ENCODE results near the gene TEDDM1.

Gene TEDDM1

DNA sequence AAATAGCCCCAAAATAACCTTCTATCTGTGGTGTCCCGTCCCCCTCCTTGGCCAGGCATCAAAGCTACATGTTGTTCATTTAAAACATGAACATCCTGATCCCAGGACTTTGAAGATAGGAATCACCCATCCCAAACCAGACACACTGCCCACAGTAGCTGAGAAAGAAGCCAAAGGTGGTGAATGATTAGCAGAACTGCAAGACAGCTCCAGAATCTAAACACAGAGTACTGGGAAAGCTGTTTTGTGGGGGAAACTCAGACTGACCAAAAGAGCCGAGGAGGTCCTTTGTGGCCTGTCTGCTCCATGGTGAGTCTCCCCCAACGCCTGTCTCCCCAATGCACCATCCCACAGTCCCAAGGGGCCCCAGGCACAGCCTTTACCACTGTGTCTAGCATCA, 7.3 kb upstream of the TEDDM1 start:
- no peak for DNase-seq (ENCODE audit: low read depth in 4 of 4, low spot score in 1 of 4)

DNA sequence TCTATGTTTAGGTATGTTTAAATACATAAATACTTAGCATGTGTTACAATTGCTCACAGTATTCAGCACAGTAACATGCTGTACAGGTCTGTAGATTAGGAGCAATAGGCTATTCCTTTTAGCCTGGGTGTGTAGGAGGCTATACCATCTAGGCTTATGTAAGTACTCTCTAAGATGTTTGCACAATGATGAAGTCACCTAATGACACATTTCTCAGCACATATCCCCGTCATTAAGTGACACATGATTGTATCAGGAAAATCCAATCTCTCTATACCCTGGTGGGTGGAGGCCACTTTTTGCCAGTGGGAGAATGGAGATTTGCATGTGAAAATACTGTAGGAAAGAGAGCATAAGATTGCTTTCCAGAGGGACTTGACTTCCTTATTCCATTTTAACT, 5.5 kb upstream of the TEDDM1 start:
- DNase-seq (ENCODE audit: low read depth in 4 of 4, low spot score in 1 of 4) = no peak

DNA sequence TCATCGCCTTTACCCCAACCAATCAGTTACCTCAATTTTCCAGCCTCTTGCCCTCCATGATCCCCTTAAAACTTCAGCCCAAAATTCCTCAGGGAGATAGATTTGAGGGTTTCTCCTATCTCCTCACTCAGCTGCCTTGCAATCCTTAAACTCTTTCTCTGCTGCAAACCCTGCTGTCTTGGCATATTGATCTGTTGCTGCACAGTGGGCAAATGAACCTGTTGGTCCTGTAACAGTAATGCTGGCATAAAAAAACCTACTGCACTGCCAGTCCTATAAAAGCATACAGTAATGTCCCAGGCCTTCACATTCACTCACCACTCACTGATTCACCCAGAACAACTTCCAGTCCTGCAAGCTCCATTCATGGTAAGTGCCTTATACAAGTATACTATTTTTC, 5.1 kb upstream of the TEDDM1 start:
- DNase-seq (ENCODE audit: low read depth in 4 of 4, low spot score in 1 of 4) = no peak

DNA sequence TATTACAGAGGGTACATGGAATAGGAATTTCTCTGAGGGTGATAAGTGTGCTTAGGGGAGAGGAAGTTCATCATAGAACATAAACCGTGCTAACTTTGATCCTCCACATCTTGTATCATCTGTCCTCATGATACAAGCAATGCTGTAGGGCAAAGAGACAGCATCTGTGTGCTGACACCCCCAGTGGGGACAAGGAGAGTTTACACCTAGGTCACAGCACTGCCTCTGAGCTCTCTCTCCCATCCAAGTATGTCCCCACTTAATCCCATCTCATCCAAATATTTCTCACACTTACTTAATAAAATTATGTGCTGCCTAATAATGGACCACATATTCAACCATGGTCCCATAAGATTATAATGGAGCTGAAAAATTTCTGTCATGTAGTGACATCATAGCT, 4.3 kb upstream of the TEDDM1 start:
- DNase-seq (ENCODE audit: low read depth in 4 of 4, low spot score in 1 of 4) = no peak

DNA sequence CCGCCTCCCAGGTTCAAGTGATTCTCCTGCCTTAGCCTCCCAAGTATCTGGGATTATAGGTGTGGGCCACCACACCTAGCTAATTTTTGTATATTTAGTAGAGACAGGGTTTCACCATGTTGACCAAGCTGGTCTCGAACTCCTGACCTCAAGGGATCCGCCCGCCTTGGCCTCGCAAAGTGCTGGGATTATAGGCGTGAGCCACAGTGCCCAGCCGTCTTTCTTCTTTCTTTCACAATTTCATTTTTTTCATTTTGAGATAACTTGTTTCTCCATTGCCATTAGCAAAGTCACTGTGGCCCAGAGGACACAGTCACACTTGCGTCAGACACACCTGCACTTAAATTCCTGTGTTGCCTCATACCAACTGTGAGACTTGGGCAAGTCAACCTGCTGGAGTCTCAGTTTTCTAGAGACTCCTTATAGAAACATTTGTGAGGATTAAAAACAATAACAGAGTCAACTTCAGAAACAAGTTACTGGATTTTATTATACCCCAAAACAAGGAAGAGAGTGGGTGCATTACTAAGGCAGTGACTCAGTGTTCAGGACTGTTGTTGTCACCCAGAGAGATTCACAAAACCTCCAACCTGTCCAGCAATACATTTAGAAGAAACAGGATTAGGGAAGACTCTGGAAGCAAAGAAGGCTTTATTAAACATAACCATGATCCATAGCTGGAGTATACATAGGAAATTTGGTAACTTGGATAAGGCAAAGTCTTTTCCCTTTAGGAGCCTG, 2.6 kb downstream of the TEDDM1 start:
- no peak for DNase-seq (ENCODE audit: low read depth in 4 of 4, low spot score in 1 of 4)

DNA sequence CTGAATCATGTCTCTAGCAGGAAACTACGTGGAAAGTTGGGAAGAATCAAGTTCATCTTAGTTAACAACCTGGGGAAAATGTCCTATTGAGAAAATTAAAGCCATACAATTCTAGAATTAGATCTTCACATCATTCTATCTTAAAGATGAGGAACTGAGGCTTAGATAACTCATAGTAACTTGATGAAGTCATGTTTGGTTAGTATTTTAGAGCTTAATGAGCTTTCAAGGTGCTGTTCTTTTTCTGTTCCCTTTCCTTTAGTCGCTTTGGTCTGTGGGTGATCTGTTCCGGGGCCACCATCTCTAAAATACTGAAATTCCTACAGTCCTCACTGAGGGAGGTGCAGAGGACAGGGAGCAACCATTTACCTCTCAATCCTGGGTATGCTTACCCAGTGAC, 4.6 kb downstream of the TEDDM1 start:
- no peak for DNase-seq (ENCODE audit: low read depth in 4 of 4, low spot score in 1 of 4)

DNA sequence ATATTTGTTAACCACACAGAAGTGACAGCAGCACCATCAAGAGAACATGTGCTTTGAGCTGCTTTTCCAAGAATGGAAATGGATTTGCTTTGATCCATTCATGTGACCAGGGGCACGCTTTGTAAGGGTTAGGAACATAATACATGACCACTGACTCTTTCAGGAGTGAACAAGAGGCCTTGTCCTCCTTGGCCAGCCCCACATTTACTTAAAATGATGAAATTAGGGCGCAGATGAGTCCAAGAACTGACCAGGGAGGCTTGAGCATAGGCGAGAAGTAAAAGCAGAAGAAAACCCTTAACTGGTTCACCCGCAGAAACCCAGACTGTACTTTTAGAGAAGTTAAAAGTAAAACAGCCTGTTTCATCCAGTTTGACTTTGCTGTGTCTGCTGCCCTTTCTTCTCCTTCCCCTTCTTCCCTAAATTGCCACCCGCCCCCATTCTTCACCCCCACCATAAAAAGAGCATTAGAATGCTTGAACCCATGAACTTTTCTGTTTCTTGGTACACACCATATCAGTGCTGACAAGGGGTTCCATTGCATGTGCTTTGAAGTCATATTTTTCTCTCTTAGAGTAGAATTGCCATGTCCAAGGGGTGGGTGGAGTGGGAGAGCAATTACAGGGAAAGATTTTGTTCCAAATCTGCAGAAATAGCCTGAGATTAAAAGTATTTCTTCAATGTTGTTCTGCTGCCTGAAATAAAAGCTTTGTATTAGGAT, 6.3 kb downstream of the TEDDM1 start:
- no peak for DNase-seq (ENCODE audit: low read depth in 4 of 4, low spot score in 1 of 4)

DNA sequence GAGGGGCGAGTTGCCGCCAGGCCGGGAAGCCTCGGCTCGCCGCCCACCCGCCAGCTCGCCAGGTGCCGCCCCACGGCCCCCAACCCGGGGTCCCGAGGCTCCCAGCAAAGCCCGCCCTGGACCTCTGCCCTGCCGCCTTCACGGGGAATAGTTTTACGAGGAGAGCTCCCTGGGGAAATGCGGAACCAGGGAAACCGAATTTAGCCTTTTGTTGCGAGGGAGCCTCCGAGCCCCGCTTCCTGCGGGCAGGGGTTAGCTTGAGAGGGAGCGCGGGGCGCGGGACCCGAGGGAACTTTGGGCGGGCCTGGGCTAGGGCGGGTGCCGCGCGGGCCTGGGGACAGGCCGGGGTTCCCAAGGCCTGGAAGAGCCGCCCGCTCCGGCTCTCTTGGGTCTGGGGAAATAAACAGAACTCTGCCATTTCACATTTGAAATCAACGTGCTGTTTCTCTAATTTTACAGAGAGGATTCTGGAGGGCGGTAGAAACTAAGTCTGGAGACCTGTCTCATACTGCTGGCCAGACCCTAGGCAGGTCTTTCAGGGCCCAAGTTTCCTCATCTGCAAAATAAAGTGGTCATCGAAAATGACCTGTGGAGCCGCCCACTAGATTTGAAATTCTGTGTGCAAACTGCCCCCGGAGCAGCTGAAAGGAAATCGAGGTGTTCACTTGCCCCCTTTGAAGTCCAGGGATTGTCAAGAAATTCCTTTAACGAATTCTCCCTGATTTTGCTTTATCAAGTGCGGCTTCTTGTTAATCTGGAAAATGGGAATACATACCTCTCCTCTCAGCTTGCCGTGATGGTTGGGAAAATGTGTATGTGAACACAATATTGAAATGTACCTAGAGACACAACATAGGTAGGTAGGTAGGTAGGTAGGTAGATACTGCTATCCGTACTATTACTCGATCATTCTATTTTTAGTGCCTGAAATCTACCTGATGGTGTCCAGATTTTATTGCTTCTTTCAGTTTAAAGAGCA, 8.1 kb downstream of the TEDDM1 start:
- DNase-seq (ENCODE audit: low read depth in 4 of 4, low spot score in 1 of 4) = peak in 2 of 4 experiments; percentile 8 to 10

DNA sequence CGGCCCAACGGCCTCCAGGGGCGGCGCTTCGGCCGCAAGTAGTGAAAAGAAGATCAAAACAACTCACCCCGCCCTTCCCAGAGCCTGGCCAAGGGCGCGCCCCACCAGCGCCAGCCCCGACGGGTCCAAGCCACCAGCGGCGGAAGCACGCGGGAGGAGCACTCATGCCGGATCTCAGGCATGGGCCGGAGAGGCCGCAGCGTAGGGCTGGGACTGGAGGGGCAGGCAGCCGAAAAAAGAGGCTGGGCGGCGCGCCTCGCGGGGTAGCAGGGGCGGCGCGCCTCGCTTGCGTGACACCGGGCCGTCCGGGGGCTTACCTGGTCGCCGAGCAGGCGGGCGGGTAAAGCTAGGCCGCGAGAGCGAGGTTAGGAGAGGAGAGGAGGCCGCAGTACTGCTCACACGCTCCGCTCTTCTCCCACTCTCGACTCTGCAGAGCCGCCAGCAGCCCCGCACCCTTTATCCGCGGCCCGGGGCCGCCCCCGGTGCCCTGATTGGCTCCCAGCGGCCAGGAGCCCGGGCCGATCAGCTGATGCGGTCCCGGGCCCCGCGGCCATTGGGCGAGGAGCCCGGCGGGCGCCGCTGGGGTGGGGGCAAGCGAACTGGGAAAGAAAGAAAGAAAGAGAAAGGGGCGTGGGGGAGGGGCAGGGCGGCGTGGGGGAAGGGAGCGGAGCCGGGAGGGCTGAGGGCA, 9.0 kb downstream of the TEDDM1 start, which contains the start of gene GLUL:
Gene GLUL (minus strand): TSS at position 429 of the 688 bp plus-strand sequence. CDS start 3,053 bp downstream, outside the sequence.
- peak; percentile 23 to 61 (median 34) for DNase-seq (ENCODE audit: low read depth in 4 of 4, low spot score in 1 of 4)

DNA sequence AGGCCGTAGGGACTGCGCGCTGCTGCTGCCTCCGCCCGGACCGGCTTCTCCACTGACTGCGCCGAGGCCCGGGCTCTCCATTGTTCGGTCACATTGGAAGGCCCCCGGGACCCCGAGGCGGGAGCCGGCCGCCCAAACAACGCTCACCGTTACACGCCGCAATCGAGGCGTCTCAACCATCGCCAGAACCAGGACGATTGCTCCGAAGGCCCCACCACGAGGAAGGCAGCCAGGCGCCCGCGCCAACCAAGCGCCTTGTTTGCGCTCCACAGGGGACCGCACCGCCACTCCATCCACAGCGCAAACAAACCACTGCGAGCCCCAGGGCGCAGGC, 9.5 kb downstream of the TEDDM1 start:
- DNase-seq (ENCODE audit: low read depth in 4 of 4, low spot score in 1 of 4) = no peak

DNA sequence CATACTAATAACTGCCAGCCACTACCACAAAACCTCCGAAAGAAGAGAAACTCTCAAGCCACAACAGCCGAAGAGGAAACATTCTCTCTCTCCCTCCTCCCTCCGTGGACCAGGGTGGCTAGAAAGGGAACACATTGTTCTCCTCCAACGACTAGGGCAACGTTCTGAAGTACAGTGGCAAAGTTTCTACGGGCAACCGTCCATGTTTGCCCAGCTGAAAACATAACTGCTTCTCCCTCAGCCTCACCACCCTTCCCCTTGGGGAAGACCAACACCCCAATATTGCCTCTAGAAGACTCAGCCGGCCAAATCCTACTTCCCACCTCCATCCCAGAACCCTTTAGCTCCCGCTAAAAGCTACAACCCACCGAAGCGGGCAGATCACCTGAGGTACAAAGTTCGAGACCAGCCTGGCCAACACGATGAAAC, 10.8 kb downstream of the TEDDM1 start:
- no peak for DNase-seq (ENCODE audit: low read depth in 4 of 4, low spot score in 1 of 4)

DNA sequence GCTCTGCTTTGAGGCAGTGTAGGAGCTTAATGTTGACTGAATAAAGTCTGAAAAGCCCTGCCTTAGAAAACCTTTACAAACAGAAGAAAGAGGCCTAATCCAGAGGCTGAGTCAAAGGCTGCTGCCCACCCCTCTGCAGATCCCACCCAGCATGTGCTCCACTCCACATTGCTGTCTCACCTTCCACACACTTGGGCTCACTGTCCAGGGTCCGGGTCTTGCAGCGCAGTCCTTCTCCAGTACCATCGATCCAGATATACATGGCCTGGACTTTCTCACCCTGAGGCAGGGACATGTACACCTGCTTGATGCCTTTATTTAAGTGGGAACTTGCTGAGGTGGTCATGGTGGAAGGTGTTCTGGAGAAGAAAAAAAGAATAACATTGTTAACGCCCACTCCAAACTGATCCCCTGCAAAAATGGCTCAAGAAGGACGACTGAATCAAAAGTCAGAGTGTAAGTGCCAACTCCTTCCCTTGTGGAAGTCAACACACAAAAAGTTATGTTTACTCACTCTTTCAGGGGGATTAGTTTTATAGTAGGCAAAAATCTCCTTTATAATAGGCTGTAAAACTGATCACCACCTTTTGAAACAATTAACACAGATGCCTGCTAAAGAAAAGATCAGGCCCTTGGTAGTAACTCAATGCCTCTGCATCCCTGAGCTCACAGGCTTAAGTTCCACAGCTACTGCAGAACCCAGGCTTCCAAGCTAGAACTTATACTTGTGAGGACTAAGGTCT, 11.9 kb downstream of the TEDDM1 start:
- no peak for DNase-seq (ENCODE audit: low read depth in 4 of 4, low spot score in 1 of 4)

DNA sequence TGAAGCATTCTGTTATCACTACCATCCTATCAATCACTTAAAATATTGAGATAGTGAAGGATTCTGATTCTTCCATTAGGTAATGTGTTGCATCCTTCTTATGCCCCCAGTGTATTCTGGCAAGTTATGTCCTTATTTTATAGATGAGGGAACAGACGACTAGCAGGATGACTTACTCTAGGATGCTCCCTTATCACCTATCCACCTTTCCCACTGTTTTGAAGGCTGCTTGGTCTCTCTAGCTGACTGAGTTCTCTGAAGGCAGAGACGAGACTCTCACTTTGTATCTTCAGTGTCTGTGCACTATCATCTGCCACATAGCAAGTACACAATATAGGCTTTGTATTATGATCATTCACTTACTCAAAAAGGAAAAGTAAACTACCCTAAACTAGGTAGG, 12.9 kb downstream of the TEDDM1 start:
- no peak for DNase-seq (ENCODE audit: low read depth in 4 of 4, low spot score in 1 of 4)

DNA sequence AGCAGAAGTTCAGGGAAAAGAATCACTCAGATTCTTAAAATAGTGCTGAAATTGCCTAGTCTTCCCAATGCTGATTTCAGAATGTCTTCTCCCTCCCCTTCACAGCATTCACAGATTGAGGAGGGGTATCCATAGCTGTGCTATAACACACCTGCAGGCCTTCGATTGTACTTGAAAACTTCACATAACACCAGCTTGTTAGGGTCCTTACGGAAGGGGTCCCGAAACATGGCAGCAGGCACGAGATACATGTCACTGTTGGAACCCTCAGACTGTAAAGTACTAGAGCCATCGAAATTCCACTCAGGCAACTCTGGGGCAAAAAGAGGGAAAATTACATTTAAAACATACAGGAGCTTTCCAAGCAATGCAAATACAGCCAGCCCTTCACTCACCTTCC, 13.5 kb downstream of the TEDDM1 start:
- DNase-seq (ENCODE audit: low read depth in 4 of 4, low spot score in 1 of 4) = no peak

DNA sequence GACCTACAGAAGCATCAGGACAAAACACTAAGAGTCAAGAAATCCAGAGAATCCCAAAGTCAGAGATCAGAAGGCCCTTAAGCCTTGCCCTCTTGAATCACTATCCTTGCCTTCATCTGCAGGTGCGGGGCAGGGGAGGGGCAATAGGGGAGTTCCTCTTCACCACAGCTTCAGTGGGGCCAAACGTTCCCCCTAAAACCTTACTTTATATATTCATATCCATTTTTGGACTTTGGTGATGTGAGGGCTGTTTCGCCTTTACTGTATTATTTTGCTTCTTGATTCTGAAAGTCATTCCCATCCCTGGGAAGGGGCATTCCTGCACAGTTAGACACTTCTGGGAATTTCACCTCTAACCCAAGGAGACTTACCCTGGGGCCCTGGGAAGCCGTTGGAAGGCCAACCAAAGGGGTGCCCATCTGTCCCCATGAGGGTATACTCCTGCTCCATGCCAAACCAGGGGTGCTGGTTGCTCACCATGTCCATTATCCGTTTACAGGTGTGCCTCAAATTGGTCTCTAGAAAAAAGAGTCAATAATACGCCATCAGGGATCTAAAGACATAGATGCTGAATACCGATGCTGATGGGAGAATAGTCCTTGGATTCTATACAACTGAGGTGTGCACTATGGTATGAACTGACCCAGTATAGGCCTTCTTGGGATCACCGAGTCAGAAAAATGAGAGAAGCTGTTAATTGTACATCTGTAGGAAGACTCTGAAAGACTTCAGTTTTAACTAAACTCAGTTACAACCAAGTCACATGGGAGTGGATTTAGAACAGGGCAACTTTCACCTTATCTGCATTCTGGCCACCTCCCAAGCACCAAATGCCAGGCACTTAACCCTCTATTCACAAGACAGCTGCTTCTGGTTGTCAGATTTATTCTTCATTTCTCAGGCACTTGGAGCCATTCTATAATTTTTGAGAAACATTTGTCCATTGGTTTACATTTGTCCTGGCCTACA, 14.3 kb downstream of the TEDDM1 start:
- no peak for DNase-seq (ENCODE audit: low read depth in 4 of 4, low spot score in 1 of 4)

DNA sequence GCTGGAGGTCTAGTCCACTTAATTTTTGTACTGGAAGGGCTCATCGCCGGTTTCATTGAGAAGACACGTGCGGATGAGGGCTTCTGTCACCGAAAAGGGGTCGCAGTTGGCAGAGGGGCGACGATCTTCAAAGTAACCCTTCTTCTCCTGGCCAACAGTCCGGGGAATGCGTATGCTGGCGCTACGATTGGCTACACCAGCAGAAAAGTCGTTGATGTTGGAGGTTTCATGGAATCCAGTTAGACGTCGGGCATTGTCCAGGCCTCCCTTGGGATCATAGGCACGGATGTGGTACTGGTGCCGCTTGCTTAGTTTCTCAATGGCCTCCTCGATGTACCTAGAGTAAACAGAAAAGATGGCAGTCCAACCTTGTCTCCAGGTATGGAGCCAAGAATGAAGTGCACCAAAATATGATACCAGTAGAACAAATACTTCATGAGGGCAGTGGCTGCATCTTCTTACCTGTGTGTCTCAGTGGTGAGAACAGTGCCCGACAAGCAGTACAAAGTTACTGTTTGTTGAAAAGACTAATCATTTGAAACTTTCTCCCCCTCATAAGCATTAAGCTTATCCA, 16.0 kb downstream of the TEDDM1 start:
- DNase-seq (ENCODE audit: low read depth in 4 of 4, low spot score in 1 of 4) = no peak

DNA sequence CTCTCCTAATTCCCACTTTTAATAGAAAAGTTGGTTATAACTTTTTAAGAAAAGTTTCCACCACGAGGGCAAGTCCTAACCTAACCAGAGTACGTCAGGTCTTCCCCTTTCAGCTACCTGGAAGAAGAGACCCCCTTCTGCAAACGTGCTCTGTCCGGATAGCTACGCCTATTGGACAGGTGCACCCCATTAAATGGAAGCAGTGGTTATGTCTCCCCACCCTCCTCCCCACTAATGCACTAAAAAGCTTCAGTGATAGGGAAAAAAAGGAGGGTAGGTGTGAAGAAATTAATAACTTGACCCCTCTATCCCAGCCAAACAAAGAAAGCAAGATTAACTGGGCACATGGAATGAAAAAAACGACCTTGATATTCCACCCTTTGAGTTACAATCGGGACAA, 16.5 kb downstream of the TEDDM1 start:
- no peak for DNase-seq (ENCODE audit: low read depth in 4 of 4, low spot score in 1 of 4)

DNA sequence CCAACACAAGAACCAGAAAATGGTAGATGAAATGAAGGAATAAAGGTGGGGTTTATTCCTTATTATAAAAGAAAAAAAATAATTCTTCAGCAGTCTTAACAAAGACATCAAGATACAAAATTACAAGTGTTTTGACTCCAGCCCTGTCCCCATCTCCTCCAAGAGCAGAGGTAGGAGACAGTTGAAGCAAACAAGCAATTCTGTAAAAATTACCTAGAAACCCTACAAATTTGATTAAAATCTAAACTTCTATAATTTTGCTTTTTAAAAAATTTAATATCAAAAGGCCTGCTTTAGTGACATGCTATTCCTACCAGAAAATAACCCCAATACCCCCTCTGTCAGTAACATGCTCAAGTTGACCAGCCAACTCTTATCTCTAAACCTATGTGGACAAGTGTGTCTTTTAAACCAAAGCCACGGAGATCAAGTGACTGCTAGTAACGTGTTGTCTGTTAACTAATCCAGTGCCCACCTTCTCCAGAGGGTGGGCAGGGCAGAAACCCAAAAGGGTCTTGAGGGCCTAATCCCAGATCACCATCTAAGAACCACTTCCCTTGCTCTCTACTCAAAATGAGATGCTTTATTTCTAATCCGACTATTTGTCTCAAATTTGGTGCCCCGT, 17.3 kb downstream of the TEDDM1 start:
- DNase-seq (ENCODE audit: low read depth in 4 of 4, low spot score in 1 of 4) = no peak

All from stimulated activated CD4-positive, alpha-beta T cell treated with anti-CD3 and anti-CD28 coated beads, Interleukin-1b, Interleukin-23, amount 100 ng/mL, for 24 hours (primary cell).